GM19372 (cell line): ENCODE measurements around the gene GPD2.
"Not testable (repeated sequence)": the region's sequence is repeated elsewhere in the genome, so short reads cannot be mapped to it uniquely, and the experiment has no call there.

Experiments used
- ATAC-seq: cut with Tn5 transposase; IDR thresholded peaks from one replicate; pipeline ENCODE4 v1.9.1; 2021; ENCODE audit warnings: mild to moderate bottlenecking, low read depth, moderate library complexity; ENCODE audit not compliant: unreplicated experiment

The GPD2 gene

DNA sequence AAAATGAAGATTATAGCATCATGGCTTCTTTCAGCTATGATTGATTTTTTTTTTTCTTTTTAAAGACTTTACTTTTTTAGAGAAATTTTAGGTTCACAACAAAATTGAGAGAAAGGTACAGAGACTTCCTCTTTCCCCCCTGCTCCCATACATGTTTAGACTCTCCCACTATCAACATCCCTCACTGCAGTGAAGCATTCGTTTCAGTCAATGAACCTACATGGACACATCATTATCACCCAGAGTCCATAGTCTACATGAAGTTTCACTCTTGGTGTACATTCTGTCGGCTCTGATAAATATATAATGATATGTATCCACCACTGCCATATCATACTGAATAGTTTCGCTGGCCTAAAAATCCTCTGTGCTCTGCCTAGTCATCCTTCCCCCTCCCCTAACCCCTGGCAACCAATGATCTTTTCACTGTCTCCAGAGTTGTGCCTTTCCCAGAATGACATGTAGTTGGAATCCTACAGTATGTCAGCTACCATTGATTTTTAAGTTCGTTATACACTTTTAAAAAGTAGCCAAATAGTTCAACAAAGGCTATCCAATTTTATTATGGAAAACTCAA is 86.8 kb downstream of the GPD2 start:
- ATAC-seq, result no peak

- ATAC-seq, result peak; percentile 91
Measured at GRCh38 chr2:156526950-156527636, 90.9 kb downstream of the GPD2 start.

DNA sequence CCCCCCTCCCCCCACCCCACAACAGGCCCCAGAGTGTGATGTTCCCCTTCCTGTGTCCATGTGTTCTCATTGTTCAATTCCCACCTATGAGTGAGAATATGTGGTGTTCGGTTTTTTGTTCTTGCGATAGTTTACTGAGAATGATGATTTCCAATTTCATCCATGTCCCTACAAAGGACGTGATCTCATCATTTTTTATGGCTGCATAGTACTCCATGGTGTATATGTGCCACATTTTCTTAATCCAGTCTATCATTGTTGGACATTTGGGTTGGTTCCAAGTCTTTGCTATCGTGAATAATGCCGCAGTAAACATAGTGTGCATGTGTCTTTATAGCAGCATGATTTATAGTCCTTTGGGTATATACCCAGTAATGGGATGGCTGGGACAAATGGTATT is 92.4 kb downstream of the GPD2 start:
- not testable (repeated sequence) for ATAC-seq

DNA sequence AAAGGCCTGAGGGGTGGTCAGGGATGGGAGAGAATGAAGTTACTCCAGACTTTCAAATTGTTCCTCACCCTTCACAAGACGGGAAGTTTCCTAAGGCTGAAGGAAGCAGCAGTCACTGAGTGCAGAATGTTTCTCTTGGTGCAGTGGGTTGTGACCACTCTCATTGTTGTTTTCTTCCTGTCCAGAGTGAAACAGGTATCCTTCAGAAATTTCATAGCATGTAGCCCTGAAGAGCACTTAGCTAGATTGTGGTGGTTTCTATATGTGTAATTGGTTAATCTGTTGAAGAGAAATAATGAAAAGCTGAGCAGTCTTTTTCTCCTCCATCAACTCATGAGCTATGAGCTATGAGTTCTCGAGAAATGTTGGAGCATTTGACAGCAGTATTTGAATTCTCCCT is 96.8 kb downstream of the GPD2 start:
- ATAC-seq, result no peak

GRCh38 chr2:156536534-156536933 is 100.4 kb downstream of the GPD2 start:
- no peak for ATAC-seq

- no peak for ATAC-seq
Measured at GRCh38 chr2:156537141-156537540, 101.0 kb downstream of the GPD2 start.

DNA sequence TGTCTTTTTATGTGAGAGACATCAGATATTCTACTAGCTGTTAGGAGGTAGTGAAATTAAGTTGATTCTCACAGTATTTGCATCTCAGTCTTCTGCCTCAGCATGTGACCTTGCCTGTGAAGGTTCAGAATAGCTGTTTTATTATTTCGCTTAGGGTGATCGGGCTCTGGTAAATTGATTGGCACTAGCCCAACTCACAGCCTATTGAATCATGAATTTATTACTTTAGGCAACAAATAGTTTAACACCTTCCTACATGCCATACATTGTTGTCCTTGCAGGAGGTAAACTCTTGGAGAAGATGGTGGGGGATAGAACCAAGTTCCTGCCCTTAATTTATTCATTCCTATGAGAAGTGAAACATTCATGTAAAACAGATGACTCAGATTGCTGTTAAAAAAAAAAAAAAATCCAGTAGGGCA is 101.9 kb downstream of the GPD2 start:
- ATAC-seq, result peak; percentile 54

- ATAC-seq, result no peak
Measured at GRCh38 chr2:156539086-156539860, 103.1 kb downstream of the GPD2 start.

DNA sequence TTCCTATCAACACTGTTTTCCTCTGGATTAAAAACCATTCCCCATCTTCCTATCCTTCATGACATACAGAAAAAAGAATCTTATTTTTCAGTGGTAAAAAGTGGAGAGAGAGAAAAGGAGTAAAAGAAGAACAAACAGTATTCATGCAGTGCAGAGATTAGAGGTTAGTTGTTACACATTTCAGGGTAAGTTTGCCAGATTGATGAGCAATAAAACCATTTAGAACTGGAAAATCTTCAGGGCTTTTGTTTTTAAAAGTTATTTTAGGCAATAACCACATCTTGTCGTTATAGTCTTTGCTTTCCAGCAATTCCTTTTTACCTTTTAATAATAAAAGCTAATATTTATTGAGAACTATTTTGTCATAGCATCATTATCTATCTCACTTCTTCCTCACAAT is 104.5 kb downstream of the GPD2 start:
- no peak for ATAC-seq

- no peak for ATAC-seq
Measured at GRCh38 chr2:156541229-156541628, 105.0 kb downstream of the GPD2 start.

DNA sequence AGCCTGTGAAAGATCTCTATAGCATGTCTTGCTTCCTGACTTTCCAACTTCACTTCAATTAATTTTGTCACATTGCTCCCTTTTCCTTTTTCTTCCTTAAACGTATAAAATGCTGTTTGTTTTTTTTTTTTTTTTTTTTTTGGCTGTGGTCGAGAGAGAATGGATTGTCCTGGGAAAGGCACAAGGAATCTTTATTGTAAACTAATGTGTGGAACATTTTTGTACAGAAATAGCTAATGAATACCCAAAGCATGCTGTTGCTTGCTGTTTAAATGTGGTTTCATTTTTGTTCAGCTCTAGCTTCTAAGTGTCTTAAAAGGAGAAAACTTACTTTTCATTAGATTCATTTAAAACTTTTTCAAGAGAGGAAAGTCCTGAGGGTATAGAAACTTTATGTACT is 105.5 kb downstream of the GPD2 start:
- no peak for ATAC-seq

DNA sequence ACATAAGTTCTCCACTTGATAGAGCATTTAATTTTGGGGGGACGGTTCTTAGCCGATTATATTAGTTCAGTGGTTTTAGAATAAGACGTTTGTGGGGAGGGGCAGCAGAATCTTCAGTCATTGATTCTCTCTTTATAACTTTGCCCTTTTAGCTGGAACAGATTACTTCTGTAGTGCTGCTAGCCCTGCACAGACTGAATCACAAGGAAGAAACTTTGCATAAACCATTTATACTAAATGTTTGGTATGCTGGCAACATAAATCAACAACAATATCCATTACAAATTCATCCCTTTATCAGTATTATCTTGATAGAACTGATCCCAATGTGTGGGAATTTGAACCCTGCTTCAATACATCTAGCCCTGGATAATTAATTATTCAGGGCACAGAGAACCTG is 112.2 kb downstream of the GPD2 start:
- ATAC-seq, result no peak

DNA sequence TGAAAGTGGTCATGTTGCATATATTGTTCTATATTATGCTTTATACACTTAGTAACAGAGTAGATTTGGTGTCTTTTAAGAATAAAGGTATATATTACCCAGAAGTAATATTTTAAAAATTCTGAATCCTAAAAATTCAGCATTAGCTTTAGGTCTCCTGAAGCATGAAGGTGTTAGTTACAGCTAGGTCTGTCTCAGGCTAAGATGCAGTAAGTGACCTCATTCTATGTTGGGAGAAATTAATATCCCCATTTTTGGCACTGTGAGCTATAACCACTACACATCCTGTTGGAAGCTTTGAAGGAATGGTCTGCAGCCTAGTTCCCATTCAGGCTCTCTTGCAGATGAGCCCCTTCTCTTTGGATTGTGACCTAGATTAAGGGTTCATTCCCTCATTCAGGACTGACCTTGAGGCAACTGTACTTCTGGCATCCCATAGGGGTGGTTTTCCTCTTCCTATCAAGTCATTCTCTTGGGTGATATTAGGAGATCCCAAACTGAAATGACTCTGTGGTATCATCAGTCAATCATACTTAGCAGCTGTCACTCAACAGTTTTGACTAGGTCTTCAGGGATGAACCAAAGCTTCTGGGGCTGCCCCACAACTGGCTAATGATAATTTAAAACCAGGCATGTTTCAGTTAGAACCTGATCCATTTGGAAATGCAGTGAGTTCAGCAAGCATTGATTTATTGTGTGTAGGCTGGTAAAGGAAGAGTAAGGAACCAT is 117.7 kb downstream of the GPD2 start:
- ATAC-seq, result no peak

GRCh38 chr2:156561326-156561725 is 125.1 kb downstream of the GPD2 start:
- ATAC-seq, result no peak

- ATAC-seq, result no peak
Measured at GRCh38 chr2:156562124-156562523, 125.9 kb downstream of the GPD2 start.

DNA sequence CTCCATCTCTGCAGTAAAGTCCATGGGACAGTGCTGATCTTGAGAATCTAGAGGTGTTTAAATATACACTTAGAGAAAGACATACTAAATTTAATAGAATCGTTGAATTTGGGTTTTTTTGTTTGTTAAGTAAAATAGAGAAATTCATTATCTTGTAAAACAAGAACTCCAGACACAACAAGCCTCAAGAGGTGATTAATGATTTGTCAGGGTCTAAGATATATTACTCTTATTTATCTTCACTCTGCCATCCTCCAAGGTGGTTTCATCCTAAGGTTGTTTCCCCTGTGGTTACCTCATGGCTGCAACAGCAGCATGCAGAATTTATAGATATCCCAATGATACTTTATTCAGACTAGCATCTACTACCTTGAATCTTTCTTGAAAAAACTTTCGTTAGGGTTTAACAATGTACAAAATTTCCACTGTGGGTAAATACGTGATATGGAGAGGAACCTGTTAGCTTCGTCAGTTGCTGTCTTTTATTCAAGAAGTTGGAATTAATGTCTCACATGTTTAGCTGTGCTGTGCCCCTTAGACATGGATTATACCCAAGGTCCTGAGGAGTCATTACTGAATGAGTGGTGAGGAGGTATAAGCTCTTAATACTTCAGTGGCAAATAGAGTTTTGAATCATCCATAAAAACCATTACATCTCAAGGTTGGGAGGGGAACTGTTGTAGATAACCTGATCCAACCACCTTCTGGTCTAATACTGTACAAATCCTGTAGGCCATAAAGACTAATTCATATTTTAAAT is 128.0 kb downstream of the GPD2 start:
- ATAC-seq, result no peak

DNA sequence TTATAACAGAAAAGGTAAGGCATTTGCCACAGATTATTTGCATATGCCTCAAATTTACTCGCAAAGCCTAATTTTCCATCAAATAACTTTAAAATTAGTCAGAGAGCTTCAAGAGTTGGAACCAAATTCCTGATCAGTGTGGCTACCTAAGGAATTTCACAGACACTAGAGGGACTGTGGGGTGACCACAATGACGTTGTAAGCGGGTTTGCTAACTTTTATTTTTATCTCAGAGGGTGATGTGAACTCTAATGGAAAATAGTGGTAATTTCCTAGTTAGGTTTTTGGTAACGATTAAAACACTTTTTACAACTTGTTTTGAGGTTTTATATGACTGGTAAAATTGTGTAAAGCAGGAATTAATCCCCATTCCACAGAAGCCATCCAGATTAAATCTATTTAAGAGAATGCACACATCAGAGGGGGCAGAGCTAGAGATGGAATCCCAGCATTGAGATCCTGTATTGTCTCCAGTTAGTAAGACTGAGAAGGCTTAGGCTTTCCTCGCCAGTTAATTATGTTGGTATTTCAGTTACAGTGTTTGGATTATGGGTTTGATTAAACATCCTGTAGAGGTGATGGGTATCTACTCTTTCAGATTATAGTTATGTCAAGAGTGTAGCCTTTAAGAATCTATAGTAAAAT is 129.0 kb downstream of the GPD2 start:
- ATAC-seq, result peak; percentile 66

GRCh38 chr2:156573710-156574109 is 137.5 kb downstream of the GPD2 start:
- peak; percentile 62 for ATAC-seq

- no peak for ATAC-seq
Measured at GRCh38 chr2:156574112-156574511, 137.9 kb downstream of the GPD2 start.

- ATAC-seq, result no peak
Measured at GRCh38 chr2:156576005-156576404, 139.8 kb downstream of the GPD2 start.
